Bone marrow (tissue), 2 donors: Measurements from ENCODE around the gene NTRK2.

Source experiments
- DNase-seq, 2 donors: peaks; one replicate each; lab custom pipeline; 2025; lab: John Stamatoyannopoulos, UW

Gene NTRK2

GRCh38 chr9:84819491-84819991 is 150.0 kb downstream of the NTRK2 start:
- no peak for DNase-seq

GRCh38 chr9:84821431-84821830 is 151.9 kb downstream of the NTRK2 start:
- DNase-seq, result no peak

GRCh38 chr9:84822589-84823233 is 153.2 kb downstream of the NTRK2 start:
- no peak for DNase-seq

- DNase-seq, result no peak
These were observed 154.1 kb downstream of the NTRK2 start for GRCh38 chr9:84823421-84824271.

GRCh38 chr9:84827216-84827765 is 157.8 kb downstream of the NTRK2 start:
- DNase-seq, result no peak

- DNase-seq, result no peak
These were observed 158.5 kb downstream of the NTRK2 start for GRCh38 chr9:84828046-84828445.

DNA sequence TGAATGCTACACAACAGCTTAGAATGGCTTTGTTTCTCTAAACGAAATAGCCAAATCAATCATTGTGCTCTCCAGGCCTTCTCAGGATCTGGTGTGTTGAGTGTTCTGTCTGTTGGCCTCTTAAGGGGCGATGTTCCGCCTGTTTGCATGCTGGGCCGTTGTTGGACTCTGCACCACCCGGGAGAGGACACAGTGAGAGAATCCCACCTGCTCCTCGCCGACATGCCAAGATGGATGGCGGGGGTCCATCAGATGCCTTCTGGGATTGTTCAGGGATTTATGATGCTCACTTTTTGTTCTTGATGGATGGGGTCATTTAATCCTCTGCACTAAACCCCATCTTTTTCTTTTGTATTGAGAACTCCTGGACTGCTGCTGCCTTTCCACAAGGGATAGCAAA is 159.9 kb downstream of the NTRK2 start:
- DNase-seq, result no peak

DNA sequence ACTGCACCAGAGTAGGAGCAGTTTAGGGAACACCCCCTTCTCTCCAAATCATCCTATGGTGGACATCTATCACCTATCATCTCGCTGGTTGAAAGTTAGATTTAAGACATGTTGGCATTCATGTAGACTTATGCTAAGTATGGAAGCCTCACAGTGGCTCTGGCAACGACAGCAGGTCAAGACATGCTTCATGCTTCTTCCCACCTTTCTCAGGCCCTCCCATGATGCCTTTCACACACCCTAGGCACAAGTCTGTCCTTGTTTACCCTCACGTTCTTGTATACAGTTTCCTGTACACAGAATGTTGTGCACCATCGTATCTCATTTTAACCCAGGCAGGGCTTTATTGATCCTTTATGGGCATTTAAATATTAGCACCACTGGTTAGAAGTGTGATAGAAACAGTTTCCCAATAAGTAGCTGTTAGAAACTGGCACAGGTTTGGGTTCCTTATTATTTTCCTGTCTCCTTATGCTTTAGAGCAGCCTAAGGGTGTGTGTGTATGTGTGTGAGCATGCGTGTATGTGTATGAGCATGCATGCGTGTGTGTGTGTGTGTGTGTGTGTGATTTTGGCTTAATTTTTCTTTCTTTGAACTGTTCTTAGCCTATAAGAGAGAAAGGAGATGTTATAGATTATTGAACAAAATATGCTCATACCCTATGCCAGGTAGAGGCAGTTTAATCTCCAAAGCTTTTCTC is 160.6 kb downstream of the NTRK2 start:
- no peak for DNase-seq

GRCh38 chr9:84831377-84831776 is 161.8 kb downstream of the NTRK2 start:
- DNase-seq, result no peak

- DNase-seq, result no peak
These were observed 162.9 kb downstream of the NTRK2 start for GRCh38 chr9:84832453-84832852.

GRCh38 chr9:84834426-84834825 is 164.9 kb downstream of the NTRK2 start:
- no peak for DNase-seq

DNA sequence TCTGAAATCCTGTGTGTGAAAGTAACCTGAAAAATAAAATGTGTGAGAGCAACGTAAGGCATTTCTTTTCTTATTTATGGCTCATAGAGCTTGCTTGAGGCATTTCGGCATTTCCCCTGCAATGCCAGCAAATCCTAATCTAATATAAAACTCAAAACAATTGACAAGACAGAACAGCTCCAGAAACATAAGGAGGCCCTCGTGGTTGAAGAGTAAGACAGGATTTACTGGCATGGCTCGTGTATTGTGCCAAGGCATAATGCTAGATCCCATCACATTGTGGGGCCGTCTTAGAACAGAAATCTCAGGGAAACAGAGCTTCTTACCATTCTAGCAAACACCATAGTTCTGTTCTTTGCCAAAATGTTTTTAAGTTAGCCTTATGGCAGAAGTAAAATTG is 166.2 kb downstream of the NTRK2 start:
- DNase-seq, result no peak

DNA sequence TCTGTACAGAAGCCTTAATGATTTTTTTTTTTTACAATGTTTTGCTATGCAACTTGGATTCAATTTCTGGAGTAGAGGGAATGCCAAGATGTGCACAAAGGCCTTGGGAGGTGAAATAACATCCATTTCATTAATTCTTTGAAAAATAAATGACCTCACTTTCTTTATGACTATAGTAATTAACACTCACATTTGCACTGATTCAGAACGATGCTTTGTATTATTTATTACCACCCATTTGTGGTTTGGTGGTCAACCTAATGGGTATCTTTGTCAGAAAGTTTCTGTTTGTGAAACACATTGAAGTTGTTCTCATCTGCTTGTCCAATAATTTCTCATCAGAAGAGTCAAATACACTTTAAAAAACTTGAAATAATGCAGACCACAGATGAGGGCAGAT is 169.3 kb downstream of the NTRK2 start:
- DNase-seq, result no peak

DNA sequence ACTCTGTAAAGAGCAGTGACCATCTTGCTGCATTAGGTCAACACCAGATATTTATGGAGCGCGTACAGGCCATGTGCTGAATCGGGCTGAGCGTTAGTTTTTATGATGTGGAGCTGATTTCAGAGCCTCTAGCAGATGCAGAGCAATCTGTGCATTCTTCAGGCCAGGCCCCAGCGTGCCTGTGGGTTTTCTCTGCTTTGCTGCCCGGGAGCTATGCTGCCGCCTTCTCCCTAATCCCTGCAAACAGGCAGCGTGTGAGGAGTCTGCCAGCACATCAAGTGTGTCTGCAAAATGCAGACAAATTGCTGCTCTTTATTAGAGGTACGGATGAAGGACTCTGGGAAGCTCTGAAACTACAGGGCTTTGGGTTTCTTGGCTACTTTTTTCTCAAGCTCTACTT is 170.0 kb downstream of the NTRK2 start:
- DNase-seq, result no peak

DNA sequence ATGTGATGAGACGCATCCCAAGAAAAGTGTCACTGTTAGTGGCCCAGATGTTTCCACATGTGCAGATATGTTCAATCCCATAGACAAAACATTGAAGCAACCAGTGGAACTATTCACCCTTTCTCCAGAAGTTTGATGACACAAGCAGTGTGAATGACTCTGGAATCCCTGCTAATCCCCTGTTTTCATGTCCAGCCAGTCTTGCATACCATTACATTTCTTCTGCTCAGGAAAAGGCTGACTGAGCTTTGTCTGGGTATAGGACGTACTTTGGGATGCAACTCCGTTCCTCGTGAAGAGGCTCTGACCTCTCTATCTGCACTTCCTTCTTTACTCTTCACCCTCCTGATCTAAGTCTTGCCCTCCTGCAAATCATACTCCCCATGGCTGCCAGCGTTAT is 172.4 kb downstream of the NTRK2 start:
- no peak for DNase-seq

DNA sequence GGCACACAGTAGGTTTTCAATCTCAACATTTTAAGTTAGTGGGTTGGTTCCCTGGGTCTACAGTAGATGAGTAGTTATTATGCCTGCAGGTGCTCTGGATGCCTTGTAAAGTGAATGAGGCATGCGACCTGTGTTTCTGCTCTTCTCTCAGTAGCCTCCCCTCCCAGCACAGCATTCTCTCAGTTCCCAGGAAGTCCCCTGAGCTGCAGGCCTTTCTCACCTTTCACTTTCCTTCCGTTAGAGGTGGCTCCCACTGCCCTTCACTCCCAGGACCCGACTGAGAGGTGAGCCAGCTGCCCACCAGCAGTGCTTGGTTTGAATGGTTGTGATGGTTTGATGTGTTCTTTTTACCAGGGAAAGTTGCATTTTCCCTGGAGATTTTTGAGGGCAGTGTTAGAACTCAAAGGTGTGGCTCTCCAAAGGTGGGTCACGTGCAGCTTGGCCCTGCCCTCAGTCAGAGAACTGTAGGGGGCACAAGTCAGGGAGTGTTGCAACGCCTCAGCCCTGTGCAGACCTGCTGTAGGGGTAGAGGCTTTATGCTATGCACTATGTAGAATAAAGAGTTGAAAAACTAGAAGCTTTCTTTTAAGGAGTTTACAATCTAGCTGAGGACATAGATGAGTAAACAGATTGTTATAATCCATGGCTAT is 173.8 kb downstream of the NTRK2 start:
- DNase-seq, result no peak

- no peak for DNase-seq
These were observed 176.7 kb downstream of the NTRK2 start for GRCh38 chr9:84845956-84846900.

- no peak for DNase-seq
These were observed 177.4 kb downstream of the NTRK2 start for GRCh38 chr9:84846906-84847305.

GRCh38 chr9:84849049-84849448 is 179.5 kb downstream of the NTRK2 start:
- DNase-seq, result no peak

DNA sequence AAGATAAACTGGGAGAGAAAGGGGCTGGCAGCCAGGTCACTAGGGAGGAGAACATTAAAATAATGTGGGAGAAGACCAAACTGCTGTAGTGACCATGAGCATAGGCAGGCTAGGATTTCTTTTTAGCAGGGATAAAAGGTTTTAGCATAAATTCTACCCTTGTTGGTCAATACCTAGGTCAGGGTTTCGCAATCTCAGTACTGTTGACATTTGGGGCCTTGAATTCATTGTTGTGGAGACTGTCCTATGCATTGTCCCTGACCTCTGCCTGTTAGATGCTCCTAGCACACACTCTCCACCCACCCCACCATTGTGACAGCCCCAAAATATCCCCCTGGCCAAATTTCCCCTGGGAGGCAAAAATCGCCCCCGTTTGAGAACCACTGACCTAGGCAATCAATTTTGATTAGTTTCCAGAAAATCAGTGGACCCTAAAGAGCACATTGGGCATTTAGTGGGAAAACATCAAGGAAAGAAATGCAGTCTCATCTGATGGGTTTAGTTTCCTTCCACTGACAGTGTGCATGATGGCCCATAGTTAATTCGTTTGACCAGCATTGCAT is 181.4 kb downstream of the NTRK2 start:
- no peak for DNase-seq
